Measurements from ENCODE around the gene MROH2B.

- TF ChIP-seq GABPA (IDR thresholded peaks at IDR 0.05; ENCODE audit: low read depth, low read length) (no peak), GABPA (CRISPR knock-in tag; IDR thresholded peaks at IDR 0.05; ENCODE audit: low read depth) (no peak), KDM1A (CRISPR knock-in tag; IDR thresholded peaks at IDR 0.05) (no peak), ZNF670 (CRISPR knock-in tag; IDR thresholded peaks at IDR 0.05; ENCODE audit: borderline replicate concordance) (no peak), ZNF724P (CRISPR knock-in tag; IDR thresholded peaks at IDR 0.05; ENCODE audit: borderline replicate concordance) (no peak), CTCF (CRISPR knock-in tag; IDR thresholded peaks at IDR 0.05) (no peak), JUNB (CRISPR knock-in tag; IDR thresholded peaks at IDR 0.05; ENCODE audit: borderline replicate concordance) (no peak), DRAP1 (CRISPR knock-in tag; IDR thresholded peaks at IDR 0.05) (no peak), ZC3H4 (CRISPR knock-in tag; IDR thresholded peaks at IDR 0.05; ENCODE audit: borderline replicate concordance) (no peak), ZNF564 (CRISPR knock-in tag; IDR thresholded peaks at IDR 0.05) (no peak)
- TF ChIP-seq, protein P1, sequence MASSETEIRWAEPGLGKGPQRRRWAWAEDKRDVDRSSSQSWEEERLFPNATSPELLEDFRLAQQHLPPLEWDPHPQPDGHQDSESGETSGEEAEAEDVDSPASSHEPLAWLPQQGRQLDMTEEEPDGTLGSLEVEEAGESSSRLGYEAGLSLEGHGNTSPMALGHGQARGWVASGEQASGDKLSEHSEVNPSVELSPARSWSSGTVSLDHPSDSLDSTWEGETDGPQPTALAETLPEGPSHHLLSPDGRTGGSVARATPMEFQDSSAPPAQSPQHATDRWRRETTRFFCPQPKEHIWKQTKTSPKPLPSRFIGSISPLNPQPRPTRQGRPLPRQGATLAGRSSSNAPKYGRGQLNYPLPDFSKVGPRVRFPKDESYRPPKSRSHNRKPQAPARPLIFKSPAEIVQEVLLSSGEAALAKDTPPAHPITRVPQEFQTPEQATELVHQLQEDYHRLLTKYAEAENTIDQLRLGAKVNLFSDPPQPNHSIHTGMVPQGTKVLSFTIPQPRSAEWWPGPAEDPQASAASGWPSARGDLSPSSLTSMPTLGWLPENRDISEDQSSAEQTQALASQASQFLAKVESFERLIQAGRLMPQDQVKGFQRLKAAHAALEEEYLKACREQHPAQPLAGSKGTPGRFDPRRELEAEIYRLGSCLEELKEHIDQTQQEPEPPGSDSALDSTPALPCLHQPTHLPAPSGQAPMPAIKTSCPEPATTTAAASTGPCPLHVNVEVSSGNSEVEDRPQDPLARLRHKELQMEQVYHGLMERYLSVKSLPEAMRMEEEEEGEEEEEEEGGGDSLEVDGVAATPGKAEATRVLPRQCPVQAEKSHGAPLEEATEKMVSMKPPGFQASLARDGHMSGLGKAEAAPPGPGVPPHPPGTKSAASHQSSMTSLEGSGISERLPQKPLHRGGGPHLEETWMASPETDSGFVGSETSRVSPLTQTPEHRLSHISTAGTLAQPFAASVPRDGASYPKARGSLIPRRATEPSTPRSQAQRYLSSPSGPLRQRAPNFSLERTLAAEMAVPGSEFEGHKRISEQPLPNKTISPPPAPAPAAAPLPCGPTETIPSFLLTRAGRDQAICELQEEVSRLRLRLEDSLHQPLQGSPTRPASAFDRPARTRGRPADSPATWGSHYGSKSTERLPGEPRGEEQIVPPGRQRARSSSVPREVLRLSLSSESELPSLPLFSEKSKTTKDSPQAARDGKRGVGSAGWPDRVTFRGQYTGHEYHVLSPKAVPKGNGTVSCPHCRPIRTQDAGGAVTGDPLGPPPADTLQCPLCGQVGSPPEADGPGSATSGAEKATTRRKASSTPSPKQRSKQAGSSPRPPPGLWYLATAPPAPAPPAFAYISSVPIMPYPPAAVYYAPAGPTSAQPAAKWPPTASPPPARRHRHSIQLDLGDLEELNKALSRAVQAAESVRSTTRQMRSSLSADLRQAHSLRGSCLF (CRISPR knock-in tag; IDR thresholded peaks at IDR 0.05; ENCODE audit: borderline replicate concordance), result no peak
Measured at GRCh38 chr5:40972434-40972833, 98.7 kb downstream of the MROH2B start.

Measured in HepG2 (cell line).